ENCODE results near the gene EXT2.

The EXT2 gene

GRCh38 chr11:44270403-44271273 lies 175.2 kb downstream of the EXT2 start:
- DNase-seq = no peak

GRCh38 chr11:44271286-44271685 lies 175.8 kb downstream of the EXT2 start:
- DNase-seq = no peak

- no peak for DNase-seq
Observed at GRCh38 chr11:44274404-44274803, 178.9 kb downstream of the EXT2 start.

GRCh38 chr11:44275241-44275640 lies 179.8 kb downstream of the EXT2 start:
- no peak for DNase-seq

GRCh38 chr11:44275961-44276550 lies 180.6 kb downstream of the EXT2 start:
- no peak for DNase-seq

GRCh38 chr11:44277196-44278090 lies 182.0 kb downstream of the EXT2 start:
- no peak for DNase-seq

GRCh38 chr11:44279483-44279882 lies 184.0 kb downstream of the EXT2 start:
- no peak for DNase-seq

GRCh38 chr11:44280257-44280656 lies 184.8 kb downstream of the EXT2 start:
- no peak for DNase-seq

- no peak for DNase-seq
Observed at GRCh38 chr11:44281151-44281550, 185.7 kb downstream of the EXT2 start.

- DNase-seq = no peak
Observed at GRCh38 chr11:44282620-44283019, 187.1 kb downstream of the EXT2 start.

- no peak for DNase-seq
Observed at GRCh38 chr11:44285756-44286155, 190.3 kb downstream of the EXT2 start.

- DNase-seq = peak; percentile 76
Observed at GRCh38 chr11:44286268-44286880, 190.9 kb downstream of the EXT2 start.

- DNase-seq = no peak
Observed at GRCh38 chr11:44286911-44287310, 191.4 kb downstream of the EXT2 start.

GRCh38 chr11:44288133-44288526 lies 192.7 kb downstream of the EXT2 start:
- no peak for DNase-seq

- no peak for DNase-seq
Observed at GRCh38 chr11:44290208-44290607, 194.7 kb downstream of the EXT2 start.

All from activated CD4-positive, alpha-beta T cell treated with anti-CD3 and anti-CD28 coated beads for 48 hours (primary cell).